GM23338 (cell line): ENCODE measurements around the gene USP28. TPM values are rescaled to one million over a fixed set of nuclear protein-coding genes. Genes with fewer than 3 reads are reported as not detected.

Experiments used
- ATAC-seq: fragments of 200-7000 bp; cut with Tn5 transposase; 3 replicates; pipeline ENCODE4 v1.9.1; 2020
- DNase-seq: peaks from one replicate; pipeline ENCODE4 v3.0.0-alpha.2; 2015; ENCODE audit warnings: low spot score
- H2AFZ ChIP-seq: fragments of 200-600 bp; sonication (generic); 2 replicates; pipeline ENCODE4 v1.8.0; 2016; ENCODE audit warnings: antibody characterized with exemption, mild to moderate bottlenecking, moderate library complexity
- H3F3A ChIP-seq: fragments of 200-600 bp; sonication (generic); replicated peaks from 2 replicates; pipeline ENCODE4 v1.8.0; 2017; ENCODE audit warnings: antibody characterized with exemption, mixed run types, low read depth
- H3K27ac ChIP-seq: fragments of 200-600 bp; sonication (generic); 2 replicates; pipeline ENCODE4 v1.6.1; 2016; ENCODE audit warnings: low read depth
- H3K27me3 ChIP-seq: fragments of 200-600 bp; sonication (generic); 2 replicates; pipeline ENCODE4 v1.8.0; 2016; ENCODE audit warnings: mild to moderate bottlenecking, mixed run types, moderate library complexity; ENCODE audit not compliant: insufficient read depth
- H3K36me3 ChIP-seq: fragments of 200-600 bp; sonication (generic); 2 replicates; pipeline ENCODE4 v1.8.0; 2016; ENCODE audit warnings: mild to moderate bottlenecking; ENCODE audit not compliant: insufficient read depth
- H3K4me1 ChIP-seq: fragments of 200-600 bp; sonication (generic); 2 replicates; pipeline ENCODE4 v1.8.0; 2016; ENCODE audit warnings: mild to moderate bottlenecking, moderate library complexity; ENCODE audit not compliant: insufficient read depth
- H3K4me2 ChIP-seq: fragments of 200-600 bp; sonication (generic); 2 replicates; pipeline ENCODE4 v1.7.1; 2017; ENCODE audit warnings: mixed run types
- H3K4me3 ChIP-seq: fragments of 200-600 bp; sonication (generic); 2 replicates; pipeline ENCODE4 v1.6.1; 2016; ENCODE audit warnings: mixed run types
- H3K79me2 ChIP-seq: fragments of 200-600 bp; sonication (generic); replicated peaks from 2 replicates; pipeline ENCODE4 v1.8.0; 2017; ENCODE audit warnings: mild to moderate bottlenecking; ENCODE audit not compliant: insufficient read depth
- H3K9me2 ChIP-seq: fragments of 200-600 bp; sonication (generic); 2 replicates; pipeline ENCODE4 v1.8.0; 2017; ENCODE audit not compliant: insufficient read depth
- H4K20me1 ChIP-seq: fragments of 200-600 bp; sonication (generic); replicated peaks from 2 replicates; pipeline ENCODE4 v1.8.0; 2017; ENCODE audit warnings: mild to moderate bottlenecking; ENCODE audit not compliant: insufficient read depth
- H3K27ac Mint-ChIP-seq: 2 replicates; pipeline ENCODE4 v1.8.0; 2020; ENCODE audit warnings: inconsistent platforms, mild to moderate bottlenecking, moderate library complexity, mixed read lengths
- H3K27me3 Mint-ChIP-seq: 3 replicates; pipeline ENCODE4 v1.8.0; 2022; ENCODE audit warnings: low read depth, mild to moderate bottlenecking, moderate library complexity, mixed read lengths, inconsistent platforms; ENCODE audit not compliant: insufficient read depth, poor library complexity
- H3K36me3 Mint-ChIP-seq: 3 replicates; pipeline ENCODE4 v1.8.0; 2021; ENCODE audit warnings: low read depth, mild to moderate bottlenecking, inconsistent platforms, moderate library complexity, mixed read lengths
- H3K4me1 Mint-ChIP-seq: 3 replicates; pipeline ENCODE4 v1.8.0; 2020; ENCODE audit warnings: mild to moderate bottlenecking, inconsistent platforms, mixed read lengths
- H3K4me3 Mint-ChIP-seq: 3 replicates; pipeline ENCODE4 v1.8.0; 2021; ENCODE audit warnings: moderate library complexity, mild to moderate bottlenecking, inconsistent platforms, mixed read lengths
- H3K9me3 Mint-ChIP-seq: 3 replicates; pipeline ENCODE4 v1.8.0; 2020; ENCODE audit warnings: moderate library complexity, mild to moderate bottlenecking, inconsistent platforms, mixed read lengths
- CREB1 ChIP-seq: fragments of 250-450 bp; sonication (Bioruptor Pico); IDR thresholded peaks from 2 replicates; pipeline ENCODE4 v1.5.0; 2020; ENCODE audit warnings: low read depth, mild to moderate bottlenecking, moderate library complexity
- CTCF ChIP-seq, 2 experiments: fragments of 200-600 bp in 1 of 2; sonication (generic) in 1 of 2; conservative IDR thresholded peaks; 2 replicates each; pipeline versions ENCODE4 v1.5.1 to v1.6.1; 2016 to 2017; ENCODE audit warnings: antibody characterized with exemption in 2 of 2, low read depth in 2 of 2, mild to moderate bottlenecking in 2 of 2, moderate library complexity in 1 of 2
- ETS1 ChIP-seq: IDR thresholded peaks from 2 replicates; pipeline ENCODE4 v1.6.1; 2016; ENCODE audit warnings: antibody characterized with exemption
- EZH2 ChIP-seq: fragments of 200-600 bp; sonication (generic); IDR thresholded peaks from one replicate; pipeline ENCODE4 v1.8.0; 2017; ENCODE audit warnings: antibody characterized with exemption, mild to moderate bottlenecking, low read depth; ENCODE audit not compliant: unreplicated experiment
- EZH2phosphoT487 ChIP-seq: fragments of 200-600 bp; sonication (generic); IDR thresholded peaks from one replicate; pipeline ENCODE4 v1.8.1; 2018; ENCODE audit warnings: antibody characterized with exemption; ENCODE audit not compliant: unreplicated experiment
- JUNB ChIP-seq: IDR thresholded peaks from one replicate; pipeline ENCODE4 v1.6.1; 2016; ENCODE audit warnings: antibody characterized with exemption; ENCODE audit not compliant: unreplicated experiment
- NANOG ChIP-seq: IDR thresholded peaks from 2 replicates; pipeline ENCODE4 v1.6.1; 2016; ENCODE audit warnings: antibody characterized with exemption, borderline replicate concordance
- REST ChIP-seq: IDR thresholded peaks from one replicate; pipeline ENCODE4 v1.6.1; 2018; ENCODE audit warnings: antibody characterized with exemption; ENCODE audit not compliant: unreplicated experiment
- STAT1 ChIP-seq: IDR thresholded peaks from one replicate; pipeline ENCODE4 v1.6.1; 2016; ENCODE audit warnings: antibody characterized with exemption; ENCODE audit not compliant: unreplicated experiment
- ZNF114 ChIP-seq: fragments of 250-450 bp; sonication (Bioruptor Pico); IDR thresholded peaks from 2 replicates; pipeline ENCODE4 v1.5.0; 2020; ENCODE audit warnings: mild to moderate bottlenecking, moderate library complexity
- ZNF331 ChIP-seq: fragments of 250-450 bp; sonication (Bioruptor Pico); IDR thresholded peaks from 2 replicates; pipeline ENCODE4 v1.5.0; 2020; ENCODE audit warnings: low read depth, mild to moderate bottlenecking, moderate library complexity
- polyA plus RNA-seq: library from polyadenylated mRNA; unstranded; fragments of >200 nt; fragmentation: Nextera tagmentation; extraction: Ambion mirVana; gene quantifications from 2 replicates; pipeline ENCODE4 v1.2.1, GENCODE V29; 2016
- total RNA-seq: library from RNA; depleted of rRNA; stranded (reverse); fragments of >200 nt; shearing (Covaris generic); gene quantifications from 2 replicates; pipeline ENCODE4 v1.2.3, GENCODE V29; 2014

USP28 gene
- total and polyA plus RNA-seq, 2 experiments from 2014 or later = 73.9 to 171 TPM

GRCh38 chr11:113881856-113882255, 6.5 kb upstream of the USP28 start (continued):
- no peak for TF ChIP-seq CTCF (conservative IDR thresholded peaks at IDR 0.05; ENCODE audit: low read depth in 2 of 2)
- no peak for TF ChIP-seq NANOG
- TF ChIP-seq ZNF331 (CRISPR knock-in tag) = no peak

- Mint-ChIP-seq H3K4me3 (no peak overlapping the region), H3K9me3 (peaks cover 15% of the 10 kb centered on the region; the same call in 2 of the 3 replicates), H3K36me3 (no peaks in the 10 kb centered on the region; the same call in 1 of the 3 replicates), H3K27me3 (peaks cover 3% of the 10 kb centered on the region), H3K27ac (no peak overlapping the region), H3K4me1 (peaks cover 17% of the 10 kb centered on the region)
- H3K27ac ChIP-seq = no peak overlapping the region
- no peaks in the 10 kb centered on the region; the same call in 1 of the 2 replicates for H3K36me3 ChIP-seq
- H3K4me3 ChIP-seq = no peak overlapping the region
- H3K27me3 ChIP-seq = no peaks in the 10 kb centered on the region
- no peak for DNase-seq
- peaks cover 15% of the 10 kb centered on the region; the same call in 1 of the 2 replicates for H3K4me1 ChIP-seq
- no peaks in the 10 kb centered on the region for H3K9me2 ChIP-seq
- 0 out of 2 replicates have a peak, but pooled peaks cover 6% of the 10 kb centered on the region for H3F3A ChIP-seq
- no peaks in the 10 kb centered on the region for H4K20me1 ChIP-seq
- H3K79me2 ChIP-seq = no peaks in the 10 kb centered on the region
- no peak overlapping the region for H3K4me2 ChIP-seq
- ATAC-seq = no peak
- H2AFZ ChIP-seq = no peak overlapping the region
- no peak for TF ChIP-seq JUNB
- no peak for TF ChIP-seq EZH2phosphoT487
- no peak for TF ChIP-seq REST
- no peak for TF ChIP-seq ZNF331 (CRISPR knock-in tag)
- no peak for TF ChIP-seq NANOG
- TF ChIP-seq ZNF114 (CRISPR knock-in tag) = no peak
- TF ChIP-seq CTCF (conservative IDR thresholded peaks at IDR 0.05; ENCODE audit: low read depth in 2 of 2) = no peak
- TF ChIP-seq ETS1 = no peak
- TF ChIP-seq EZH2 = no peak
- no peak for TF ChIP-seq CREB1 (CRISPR knock-in tag)
- TF ChIP-seq STAT1 = no peak
Measured at GRCh38 chr11:113880971-113881370, 5.6 kb upstream of the USP28 start.
